SU-DHL-6 (cell line): ENCODE measurements around the gene TMEM229B.

Experiments
- H2AFZ ChIP-seq: fragments of 200-600 bp; sonication (generic); 2 replicates; pipeline ENCODE4 v1.6.1; 2014; ENCODE audit warnings: low read depth, mild to moderate bottlenecking, moderate library complexity, mixed read lengths, antibody characterized with exemption, low read length; ENCODE audit not compliant: severe bottlenecking
- H3F3A ChIP-seq: fragments of 200-600 bp; shearing (Covaris generic); 2 replicates; pipeline ENCODE4 v1.6.0; 2016; ENCODE audit warnings: antibody characterized with exemption, mild to moderate bottlenecking; ENCODE audit not compliant: insufficient read depth
- H3K27ac ChIP-seq: fragments of 200-600 bp; sonication (generic); 2 replicates; pipeline ENCODE4 v1.5.1; 2016; ENCODE audit warnings: low read depth, mild to moderate bottlenecking, low read length, moderate library complexity, mixed read lengths
- H3K27me3 ChIP-seq: fragments of 200-600 bp; sonication (generic), shearing (Covaris generic); 2 replicates; pipeline ENCODE4 v1.6.0; 2014; ENCODE audit warnings: mild to moderate bottlenecking, low read length
- H3K36me3 ChIP-seq: fragments of 200-600 bp; sonication (generic); 2 replicates; pipeline ENCODE4 v1.6.1; 2014; ENCODE audit warnings: mild to moderate bottlenecking, low read length, mixed read lengths
- H3K4me2 ChIP-seq: fragments of 300-600, 200-600 bp; shearing (Covaris generic), sonication (generic); 2 replicates; pipeline ENCODE4 v1.6.0; 2014; ENCODE audit warnings: low read length, low read depth, mild to moderate bottlenecking; ENCODE audit not compliant: poor library complexity, severe bottlenecking
- H3K4me3 ChIP-seq: fragments of 200-600 bp; sonication (generic); 2 replicates; pipeline ENCODE4 v1.5.1; 2014; ENCODE audit warnings: antibody characterized with exemption, low read length, mild to moderate bottlenecking, mixed read lengths; ENCODE audit not compliant: insufficient read depth, poor library complexity, severe bottlenecking
- H3K79me2 ChIP-seq: fragments of 200-600 bp; sonication (generic); 2 replicates; pipeline ENCODE4 v1.6.1; 2014; ENCODE audit warnings: mild to moderate bottlenecking, low read length, moderate library complexity; ENCODE audit not compliant: insufficient read depth
- H3K9ac ChIP-seq: fragments of 200-600 bp; sonication (generic); 2 replicates; pipeline ENCODE4 v1.7.0; 2014; ENCODE audit warnings: mild to moderate bottlenecking, low read length
- H3K9me2 ChIP-seq: fragments of 200-600 bp; sonication (generic); replicated peaks from 2 replicates; pipeline ENCODE4 v1.6.1; 2014; ENCODE audit warnings: low read length; ENCODE audit not compliant: insufficient read depth
- H3K9me3 ChIP-seq: fragments of 200-600 bp; sonication (generic); 2 replicates; pipeline ENCODE4 v1.6.1; 2014; ENCODE audit warnings: low read length, mixed read lengths; ENCODE audit not compliant: insufficient read depth
- H4K20me1 ChIP-seq: fragments of 200-600 bp; sonication (generic); 2 replicates; pipeline ENCODE4 v1.6.1; 2014; ENCODE audit warnings: low read depth, mild to moderate bottlenecking, antibody characterized with exemption, low read length, moderate library complexity, mixed read lengths
- CTCF ChIP-seq: fragments of 200-600 bp; sonication (generic); IDR thresholded peaks from one replicate; pipeline ENCODE4 v1.5.1; 2017; ENCODE audit warnings: antibody characterized with exemption, mild to moderate bottlenecking, low read length, moderate library complexity; ENCODE audit not compliant: insufficient read depth, poor library complexity, severe bottlenecking
- EZH2phosphoT487 ChIP-seq: fragments of 200-600 bp; sonication (generic), shearing (Covaris generic); conservative IDR thresholded peaks from 2 replicates; pipeline ENCODE4 v1.6.1; 2018; ENCODE audit warnings: mild to moderate bottlenecking, antibody characterized with exemption, low read length, moderate library complexity, mixed read lengths

Gene TMEM229B

GRCh38 chr14:67444395-67444794 is 44.1 kb downstream of the TMEM229B start:
- Histone ChIP-seq H3K9me3 (no peaks in the 10 kb centered on the region), H3F3A (no peaks in the 10 kb centered on the region), H3K79me2 (no peaks in the 10 kb centered on the region), H3K27me3 (no peaks in the 10 kb centered on the region), H3K9me2 (no peaks in the 10 kb centered on the region), H3K4me2 (no peak overlapping the region), H3K9ac (no peak overlapping the region), H3K27ac (no peak overlapping the region), H3K4me3 (no peak overlapping the region), H4K20me1 (no peaks in the 10 kb centered on the region), H3K36me3 (no peaks in the 10 kb centered on the region), H2AFZ (no peak overlapping the region)
- TF ChIP-seq CTCF (no peak), EZH2phosphoT487 (no peak)

- H3K36me3 ChIP-seq = no peaks in the 10 kb centered on the region
- H3K9me3 ChIP-seq = no peaks in the 10 kb centered on the region
- H3K4me2 ChIP-seq = no peak overlapping the region
- H3F3A ChIP-seq = no peaks in the 10 kb centered on the region
- H3K79me2 ChIP-seq = no peaks in the 10 kb centered on the region
- H3K27ac ChIP-seq = no peak overlapping the region
- H2AFZ ChIP-seq = no peak overlapping the region
- H4K20me1 ChIP-seq = no peaks in the 10 kb centered on the region
- no peak overlapping the region for H3K9ac ChIP-seq
- no peaks in the 10 kb centered on the region for H3K9me2 ChIP-seq
- TF ChIP-seq CTCF (no peak), EZH2phosphoT487 (no peak)
- H3K27me3 ChIP-seq = no peaks in the 10 kb centered on the region
- no peak overlapping the region for H3K4me3 ChIP-seq
These were observed 46.2 kb downstream of the TMEM229B start for GRCh38 chr14:67442139-67442906.

GRCh38 chr14:67441672-67442071 is 46.8 kb downstream of the TMEM229B start:
- no peak overlapping the region for H3K4me3 ChIP-seq
- H4K20me1 ChIP-seq = no peaks in the 10 kb centered on the region
- H3K4me2 ChIP-seq = no peak overlapping the region
- no peak overlapping the region for H3K9ac ChIP-seq
- no peak for TF ChIP-seq CTCF
- no peak for TF ChIP-seq EZH2phosphoT487
- no peaks in the 10 kb centered on the region for H3K36me3 ChIP-seq
- H2AFZ ChIP-seq = no peak overlapping the region
- no peaks in the 10 kb centered on the region for H3K9me2 ChIP-seq
- no peaks in the 10 kb centered on the region for H3F3A ChIP-seq
- H3K27me3 ChIP-seq = no peaks in the 10 kb centered on the region
- H3K79me2 ChIP-seq = no peaks in the 10 kb centered on the region
- H3K9me3 ChIP-seq = no peaks in the 10 kb centered on the region
- H3K27ac ChIP-seq = no peak overlapping the region
